H1 (cell line): ENCODE measurements around the gene WWC2. TPM values are rescaled to one million over a fixed set of nuclear protein-coding genes. Genes with fewer than 3 reads are reported as not detected.

Experiments used
- CTCF ChIA-PET: fragments of 300-600 bp; sonication (Branson Sonifier 250); formaldehyde crosslinking; loops from one replicate; lab custom pipeline; 2021; ENCODE audit not compliant: partially characterized antibody; lab: Charles Lee
- POLR2A ChIA-PET: fragments of 300-600 bp; sonication (Branson Sonifier 250); formaldehyde crosslinking; loops from one replicate; lab custom pipeline; 2021; ENCODE audit warnings: inconsistent platforms; ENCODE audit not compliant: partially characterized antibody; lab: Charles Lee
- DNase-seq, 2 experiments: peaks; one replicate each; pipeline versions ENCODE4 v3.0.0 to v3.0.0-alpha.2; 2010 to 2022; ENCODE audit warnings: low spot score in 2 of 2, low read depth in 1 of 2, mixed read lengths in 1 of 2
- FAIRE-seq: peaks from 2 replicates; lab custom pipeline; 2011; peaks lifted over from hg19 to GRCh38; lab: Jason Lieb, UNC
- H2AFZ ChIP-seq: 2 replicates; pipeline ENCODE4 v1.8.1; 2012; ENCODE audit warnings: low read length, inconsistent platforms
- H2AK5ac ChIP-seq: 2 replicates; pipeline ENCODE4 v1.6.1; 2013; ENCODE audit warnings: low read depth, low read length
- H2BK120ac ChIP-seq: replicated peaks from 2 replicates; pipeline ENCODE3; 2013; ENCODE audit warnings: low read depth, low read length, inconsistent platforms
- H2BK12ac ChIP-seq: 2 replicates; pipeline ENCODE4 v1.6.1; 2013; ENCODE audit warnings: low read depth, low read length
- H2BK15ac ChIP-seq: 2 replicates; pipeline ENCODE4 v1.6.1; 2013; ENCODE audit warnings: low read length
- H2BK20ac ChIP-seq: 2 replicates; pipeline ENCODE4 v1.6.1; 2013; ENCODE audit warnings: low read length
- H2BK5ac ChIP-seq: 2 replicates; pipeline ENCODE4 v1.6.1; 2013; ENCODE audit warnings: low read depth, low read length
- H3K14ac ChIP-seq: 2 replicates; pipeline ENCODE4 v1.6.1; 2013; ENCODE audit warnings: inconsistent platforms; ENCODE audit not compliant: insufficient read length
- H3K18ac ChIP-seq: 2 replicates; pipeline ENCODE4 v1.6.1; 2013; ENCODE audit warnings: low read length; ENCODE audit errors: extremely low read depth
- H3K23ac ChIP-seq: 2 replicates; pipeline ENCODE4 v1.6.1; 2013; ENCODE audit warnings: inconsistent platforms; ENCODE audit not compliant: insufficient read length
- H3K23me2 ChIP-seq: 2 replicates; pipeline ENCODE4 v1.6.1; 2013; ENCODE audit warnings: low read depth, low read length
- H3K27ac ChIP-seq: 2 replicates; pipeline ENCODE4 v1.6.1; 2011; ENCODE audit warnings: low read depth, low read length, inconsistent platforms
- H3K27me3 ChIP-seq, 4 experiments: replicated peaks in 1 of 4; 1 replicate in 1 of 4; 2 replicates in 3 of 4; pipeline versions ENCODE4 v1.6.1 to v1.8.1; 2011 to 2013; ENCODE audit warnings: low read length in 3 of 4, mild to moderate bottlenecking in 3 of 4, inconsistent platforms in 2 of 4, mixed read lengths in 2 of 4, moderate library complexity in 1 of 4; ENCODE audit not compliant: control insufficient read depth in 3 of 4, insufficient read depth in 3 of 4; ENCODE audit errors: extremely low read depth in 1 of 4
- H3K36me3 ChIP-seq, 4 experiments: 2 replicates each; pipeline versions ENCODE4 v1.6.1 to v1.8.1; 2011 to 2013; ENCODE audit warnings: mild to moderate bottlenecking in 4 of 4, low read length in 3 of 4, moderate library complexity in 2 of 4, control low read depth in 1 of 4, inconsistent platforms in 1 of 4; ENCODE audit not compliant: insufficient read depth in 4 of 4, control insufficient read depth in 2 of 4
- H3K4ac ChIP-seq: replicated peaks from 2 replicates; pipeline ENCODE3; 2013; ENCODE audit warnings: low read length, low read depth, mixed read lengths, inconsistent platforms; ENCODE audit not compliant: insufficient read length
- H3K4me1 ChIP-seq, 4 experiments: replicated peaks in 1 of 4; 1 replicate in 1 of 4; 2 replicates in 3 of 4; pipeline versions ENCODE4 v1.6.1 to v1.8.1; 2011 to 2013; ENCODE audit warnings: low read length in 3 of 4, inconsistent platforms in 2 of 4, mixed read lengths in 1 of 4; ENCODE audit not compliant: insufficient read depth in 4 of 4, control insufficient read depth in 3 of 4
- H3K4me2 ChIP-seq, 2 experiments: 2 replicates each; pipeline versions ENCODE4 v1.6.1 to v1.8.1; 2011 to 2013; ENCODE audit warnings: low read depth in 2 of 2, low read length in 2 of 2, control low read depth in 1 of 2, inconsistent platforms in 1 of 2, mild to moderate bottlenecking in 1 of 2; ENCODE audit not compliant: insufficient read depth in 1 of 2
- H3K4me3 ChIP-seq, 4 experiments: fragments of 200-600, 300-600 bp in 1 of 4; sonication (generic), shearing (Covaris generic), sonication (Bioruptor Twin) in 1 of 4; 2 replicates each; pipeline versions ENCODE4 v1.5.1 to v1.8.1; 2011 to 2016; ENCODE audit warnings: low read length in 4 of 4, low read depth in 3 of 4, control low read depth in 2 of 4, inconsistent platforms in 2 of 4, mild to moderate bottlenecking in 2 of 4, mixed read lengths in 1 of 4, moderate library complexity in 1 of 4; ENCODE audit not compliant: insufficient read depth in 2 of 4; ENCODE audit errors: extremely low read depth in 1 of 4
- H3K56ac ChIP-seq: replicated peaks from 2 replicates; pipeline ENCODE3; 2013; ENCODE audit warnings: low read depth, mild to moderate bottlenecking, mixed read lengths, low read length, inconsistent platforms; ENCODE audit not compliant: insufficient read length
- H3K79me1 ChIP-seq: 2 replicates; pipeline ENCODE4 v1.6.1; 2013; ENCODE audit warnings: low read depth, low read length, control low read depth
- H3K79me2 ChIP-seq, 2 experiments: 2 replicates each; pipeline versions ENCODE4 v1.6.1 to v1.8.1; 2012 to 2013; ENCODE audit warnings: low read length in 2 of 2, mild to moderate bottlenecking in 2 of 2, inconsistent platforms in 1 of 2; ENCODE audit not compliant: insufficient read depth in 2 of 2, control insufficient read depth in 1 of 2
- H3K9ac ChIP-seq, 4 experiments: replicated peaks in 1 of 4; 1 replicate in 1 of 4; 2 replicates in 3 of 4; pipeline versions ENCODE4 v1.6.1 to v1.8.1; 2011 to 2013; ENCODE audit warnings: low read depth in 3 of 4, low read length in 3 of 4, control low read depth in 2 of 4, mild to moderate bottlenecking in 2 of 4, moderate library complexity in 2 of 4, inconsistent platforms in 1 of 4; ENCODE audit errors: extremely low read depth in 1 of 4
- H3K9me3 ChIP-seq, 2 experiments: 2 replicates each; pipeline versions ENCODE4 v1.6.1 to v1.8.1; 2012 to 2013; ENCODE audit warnings: mild to moderate bottlenecking in 2 of 2, moderate library complexity in 2 of 2, control low read depth in 1 of 2, inconsistent platforms in 1 of 2, low read depth in 1 of 2, low read length in 1 of 2, mixed read lengths in 1 of 2; ENCODE audit not compliant: insufficient read depth in 2 of 2
- H4K20me1 ChIP-seq, 2 experiments: replicated peaks in 1 of 2; 2 replicates each; pipeline versions ENCODE3 to v1.8.1; 2011 to 2013; ENCODE audit warnings: inconsistent platforms in 2 of 2, low read length in 2 of 2, mild to moderate bottlenecking in 1 of 2; ENCODE audit not compliant: insufficient read depth in 2 of 2, control insufficient read depth in 1 of 2
- H4K5ac ChIP-seq: 2 replicates; pipeline ENCODE4 v1.6.1; 2013; ENCODE audit warnings: low read length, low read depth, mixed read lengths, inconsistent platforms; ENCODE audit not compliant: insufficient read length
- H4K8ac ChIP-seq: 2 replicates; pipeline ENCODE4 v1.8.0; 2013; ENCODE audit warnings: mild to moderate bottlenecking, moderate library complexity, low read length, inconsistent platforms; ENCODE audit not compliant: insufficient read depth; ENCODE audit errors: extremely low read depth
- H4K91ac ChIP-seq: replicated peaks from 2 replicates; pipeline ENCODE3; 2013; ENCODE audit warnings: low read length, mixed read lengths, inconsistent platforms; ENCODE audit not compliant: insufficient read length
- ASH2L ChIP-seq: fragments of 200-600, 300-600 bp; sonication (generic); IDR thresholded peaks from one replicate; pipeline ENCODE4 v1.7.1; 2017; ENCODE audit warnings: low read length
- ATF2 ChIP-seq: IDR thresholded peaks from 2 replicates; pipeline ENCODE4 v1.6.1; 2012; ENCODE audit warnings: low read length, inconsistent platforms
- E2F6 ChIP-seq: IDR thresholded peaks from 2 replicates; pipeline ENCODE4 v1.6.1; 2012; ENCODE audit warnings: inconsistent platforms
- EZH2 ChIP-seq: fragments of 200-600 bp; sonication (generic); IDR thresholded peaks from 2 replicates; pipeline ENCODE4 v1.7.1; 2012; ENCODE audit warnings: low read depth, mild to moderate bottlenecking, moderate library complexity, low read length, inconsistent platforms; ENCODE audit not compliant: severe bottlenecking
- JUN ChIP-seq: IDR thresholded peaks from 2 replicates; pipeline ENCODE4 v1.6.1; 2011; ENCODE audit warnings: low read depth, mild to moderate bottlenecking, improper control_type of control experiment, low read length
- JUND ChIP-seq: IDR thresholded peaks from 2 replicates; pipeline ENCODE4 v1.6.1; 2011; ENCODE audit warnings: mild to moderate bottlenecking, improper control_type of control experiment, low read length
- KDM1A ChIP-seq: fragments of 200-600, 300-600 bp; sonication (generic); IDR thresholded peaks from 2 replicates; pipeline ENCODE4 v1.7.1; 2016; ENCODE audit warnings: mild to moderate bottlenecking, low read length, borderline replicate concordance
- POLR2A ChIP-seq, 2 experiments: IDR thresholded peaks; 1 replicate in 1 of 2; 2 replicates in 1 of 2; pipeline ENCODE4 v1.6.1; 2011; ENCODE audit warnings: low read depth in 2 of 2, low read length in 2 of 2, mild to moderate bottlenecking in 2 of 2; ENCODE audit errors: control extremely low read depth in 1 of 2
- SIRT6 ChIP-seq: IDR thresholded peaks from one replicate; pipeline ENCODE4 v1.7.1; 2012; ENCODE audit warnings: low read length, inconsistent platforms
- SIX5 ChIP-seq: IDR thresholded peaks from 2 replicates; pipeline ENCODE4 v1.6.1; 2011; ENCODE audit warnings: mild to moderate bottlenecking, low read depth, low read length
- WGBS, 2 experiments: shearing (Covaris generic) in 1 of 2; methylation state at CpG; one replicate each; pipeline versions ENCODE4 v1.1.6 to v1.1.7; 2013 to 2015; ENCODE audit warnings: low lambda C conversion rate in 2 of 2, mixed read lengths in 2 of 2, inconsistent platforms in 1 of 2, low coverage in 1 of 2, missing lambda C conversion rate in 1 of 2; ENCODE audit not compliant: insufficient replicate concordance in 2 of 2, insufficient coverage in 1 of 2, insufficient read length in 1 of 2; ENCODE audit errors: extremely low coverage in 1 of 2, missing lambda C conversion rate in 1 of 2; 5-methylcytosine and 5-hydroxymethylcytosine counted together
- polyA plus RNA-seq, 7 experiments: library from polyadenylated mRNA; depleted of rRNA in 3 of 7; stranded (reverse) in 5 of 7; unstranded in 2 of 7; fragments of >200 nt in 5 of 7; fragments of 200-250 nt in 2 of 7; gene quantifications; 1 replicate in 5 of 7; 2 replicates in 1 of 7; 4 replicates in 1 of 7; pipeline versions ENCODE4 v1.2.1 to v1.2.3, GENCODE V29; 2011 to 2013; ENCODE audit warnings: missing spikeins in 2 of 7, mixed read lengths in 2 of 7
- total RNA-seq: library from RNA; stranded (reverse); fragmentation: NEBNext Ultra II Directional; extraction: Animal tissue kit (Norgen Biotek cat#: 25700); gene quantifications from 2 replicates; pipeline ENCODE4 v1.2.1, GENCODE V29; 2021

WWC2 gene
- total and polyA plus RNA-seq, 2 of the 8 experiments (the other 6 are each of a cell fraction or from before 2014, with no cell fraction given) = 17.6 to 135 TPM

- Histone ChIP-seq H2BK120ac (no peak overlapping the region), H3K4me2 (no peak overlapping the region), H3K4me3 (no peak overlapping the region), H3K27me3 (no peaks in the 10 kb centered on the region), H2AFZ (no peak overlapping the region), H2BK5ac (no peak overlapping the region), H3K18ac (no peak overlapping the region), H3K36me3 (peaks cover 9 to 53% (median 35%) of the 10 kb centered on the region in 4 experiments; a peak in 7 of 8 replicates), H2BK15ac (no peak overlapping the region), H4K5ac (no peak overlapping the region), H4K8ac (no peak overlapping the region), H4K91ac (no peak overlapping the region), H2BK20ac (no peak overlapping the region), H3K27ac (no peak overlapping the region), H3K79me1 (no peaks in the 10 kb centered on the region; the same call in 1 of the 2 replicates), H2BK12ac (no peak overlapping the region), H3K23me2 (no peaks in the 10 kb centered on the region), H3K23ac (no peak overlapping the region), H3K4me1 (peaks cover 0 to 4% (median 0%) of the 10 kb centered on the region in 4 experiments; a peak in 1 of 7 replicates), H3K79me2 (peaks cover 0 to 11% of the 10 kb centered on the region in 2 experiments; a peak in 1 of 4 replicates), H3K9me3 (no peaks in the 10 kb centered on the region), H3K56ac (no peak overlapping the region), H3K9ac (no peak overlapping the region), H2AK5ac (no peak overlapping the region)
- no peak for DNase-seq
- 100% methylated on average over 1 of the region's 1 CpG; no CpG with 5 or more reads in 1 of the 2 experiments for WGBS, 2 experiments
- CTCF ChIA-PET = interaction anchor here (0.9 to 6.6 kb wide), 11 partner anchors 9 to 379 kb away, joined by 3 to 52 read pairs (median 4); partner anchors contain the start of gene WWC2
- FAIRE-seq = no peak
- no peak for TF ChIP-seq E2F6
- no peak for TF ChIP-seq JUND
- TF ChIP-seq EZH2 = no peak
- no peak for TF ChIP-seq JUN
- TF ChIP-seq SIRT6 = no peak
- no peak for TF ChIP-seq ASH2L
- TF ChIP-seq KDM1A = no peak
- no peak for TF ChIP-seq ATF2
- no peak for TF ChIP-seq SIX5
- no peak for TF ChIP-seq POLR2A (IDR thresholded peaks at IDR 0.05; ENCODE audit: control extremely low read depth in 1 of 2, low read depth in 2 of 2, low read length in 2 of 2)
- TF ChIP-seq, all 59 proteins: peak for 0
- Histone ChIP-seq H4K20me1 (no peaks in the 10 kb centered on the region), H3K14ac (no peak overlapping the region), H3K4ac (no peak overlapping the region)
- POLR2A ChIA-PET = interaction anchor here (0.6 to 3.7 kb wide), 2 partner anchors 13 to 156 kb away, joined by 3 to 17 read pairs; partner anchors contain the start of gene WWC2
Measured at GRCh38 chr4:183253451-183253850, 154.4 kb downstream of the WWC2 start.
